ENCODE results near the gene SLC29A1.

The SLC29A1 gene

GRCh38 chr6:44268095-44268628, 44.8 kb downstream of the SLC29A1 start:
- DNase-seq (ENCODE audit: low read depth in 2 of 2): no peak

GRCh38 chr6:44269178-44269920, 46.0 kb downstream of the SLC29A1 start:
- DNase-seq (ENCODE audit: low read depth in 2 of 2): no peak

- no peak for DNase-seq (ENCODE audit: low read depth in 2 of 2)
Measured at GRCh38 chr6:44269921-44270525, 46.6 kb downstream of the SLC29A1 start, which contains the start of gene TMEM151B. Gene TMEM151B, plus strand, starts transcription at chr6:44270450. Its CDS starts 293 bp downstream, at chr6:44270743.

- DNase-seq (ENCODE audit: low read depth in 2 of 2): no peak
Measured at GRCh38 chr6:44270526-44271405, 47.4 kb downstream of the SLC29A1 start.

- DNase-seq (ENCODE audit: low read depth in 2 of 2): no peak
Measured at GRCh38 chr6:44271406-44271723, 48.0 kb downstream of the SLC29A1 start.

GRCh38 chr6:44271914-44272313, 48.5 kb downstream of the SLC29A1 start:
- no peak for DNase-seq (ENCODE audit: low read depth in 2 of 2)

- no peak for DNase-seq (ENCODE audit: low read depth in 2 of 2)
Measured at GRCh38 chr6:44272529-44272928, 49.1 kb downstream of the SLC29A1 start.

GRCh38 chr6:44272999-44273566, 49.7 kb downstream of the SLC29A1 start:
- DNase-seq (ENCODE audit: low read depth in 2 of 2): no peak

- DNase-seq (ENCODE audit: low read depth in 2 of 2): no peak
Measured at GRCh38 chr6:44273617-44274016, 50.2 kb downstream of the SLC29A1 start.

- no peak for DNase-seq (ENCODE audit: low read depth in 2 of 2)
Measured at GRCh38 chr6:44275271-44275748, 51.9 kb downstream of the SLC29A1 start.

GRCh38 chr6:44275749-44276648, 52.6 kb downstream of the SLC29A1 start:
- no peak for DNase-seq (ENCODE audit: low read depth in 2 of 2)

- no peak for DNase-seq (ENCODE audit: low read depth in 2 of 2)
Measured at GRCh38 chr6:44276667-44277640, 53.6 kb downstream of the SLC29A1 start.

- no peak for DNase-seq (ENCODE audit: low read depth in 2 of 2)
Measured at GRCh38 chr6:44277763-44278162, 54.4 kb downstream of the SLC29A1 start.

- no peak for DNase-seq (ENCODE audit: low read depth in 2 of 2)
Measured at GRCh38 chr6:44278315-44278714, 54.9 kb downstream of the SLC29A1 start.

GRCh38 chr6:44278774-44279697, 55.6 kb downstream of the SLC29A1 start:
- no peak for DNase-seq (ENCODE audit: low read depth in 2 of 2)
